T follicular helper cell (primary cell): ENCODE results near the gene TRIM32.
"Not testable (repeated sequence)": the region's sequence is repeated elsewhere in the genome, so short reads cannot be mapped to it uniquely, and the experiment has no call there.

Experiments
- DNase-seq: peaks from one replicate; pipeline ENCODE4 v3.0.0-alpha.2; 2020; ENCODE audit warnings: low read depth

TRIM32 gene

DNA sequence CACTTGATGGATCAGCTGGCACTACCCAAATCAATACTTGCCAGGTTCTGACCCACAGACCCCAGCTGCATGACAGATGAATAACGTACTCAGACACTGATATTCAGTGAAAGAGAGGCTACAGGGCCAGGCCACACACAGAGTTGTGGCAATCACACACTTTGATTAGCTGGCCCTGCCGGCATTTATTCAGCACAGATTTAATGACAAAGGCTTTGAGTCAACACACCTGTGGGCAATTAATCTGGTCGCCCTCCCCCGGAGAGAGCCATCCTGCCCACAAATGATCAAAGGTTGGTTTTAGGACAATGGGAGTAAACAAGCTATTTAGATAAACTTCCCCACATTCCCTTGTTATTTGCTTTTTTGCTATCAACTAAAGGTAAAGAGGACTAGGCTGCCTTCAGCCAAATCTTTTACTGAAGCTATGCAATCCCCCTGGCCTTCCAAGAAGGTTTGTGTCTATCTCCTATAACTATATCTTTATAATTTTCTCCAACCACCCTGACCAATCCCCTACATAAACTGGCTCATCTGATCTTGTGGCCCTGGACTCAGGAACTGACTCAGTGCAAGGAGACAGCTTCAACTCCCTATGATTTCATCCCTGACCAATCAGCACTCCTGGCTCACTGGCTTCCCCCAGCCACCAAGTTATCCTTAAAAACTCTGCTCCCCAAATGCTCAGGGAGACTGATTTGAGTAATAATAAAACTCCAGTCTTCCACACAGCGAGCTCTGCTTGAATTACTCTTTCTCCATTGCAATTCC is 12.7 kb upstream of the TRIM32 start:
- DNase-seq: no peak

DNA sequence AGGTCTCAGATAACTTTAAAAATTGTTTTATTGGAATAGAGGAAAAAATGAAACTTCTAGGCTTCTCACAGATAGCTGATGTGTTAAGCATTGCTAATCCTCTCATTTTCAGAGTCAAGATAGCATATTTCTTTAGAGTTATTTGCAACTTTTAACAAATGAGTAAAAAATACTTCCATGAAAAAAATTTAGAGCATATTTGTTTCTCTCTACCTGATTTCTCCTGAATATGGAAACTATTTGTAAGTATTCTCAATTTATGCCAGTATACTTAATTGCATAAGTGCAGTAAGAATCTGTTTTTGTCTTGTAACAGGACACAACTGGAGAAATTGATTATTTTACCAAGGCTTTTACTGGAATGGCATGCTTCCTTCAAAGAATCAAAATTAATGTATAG is 3.6 kb upstream of the TRIM32 start:
- no peak for DNase-seq

DNA sequence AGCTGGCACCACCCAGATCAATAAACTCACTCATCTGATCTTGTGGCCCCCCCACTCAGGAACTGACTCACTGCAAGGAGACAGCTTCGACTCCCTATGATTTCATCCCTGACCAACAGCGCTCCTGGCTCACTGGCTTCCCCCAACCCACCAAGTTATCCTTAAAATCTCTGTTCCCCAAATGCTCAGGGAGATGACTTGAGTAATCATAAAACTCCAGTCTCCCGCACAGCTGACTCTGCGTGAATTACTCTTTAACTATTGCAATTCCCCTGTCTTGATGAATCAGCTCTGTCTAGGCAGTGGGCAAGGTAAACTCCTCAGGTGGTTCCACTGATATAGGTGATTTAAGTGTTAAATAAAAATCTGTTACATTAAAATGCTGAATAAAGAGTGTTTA is 1.9 kb upstream of the TRIM32 start:
- DNase-seq: no peak

DNA sequence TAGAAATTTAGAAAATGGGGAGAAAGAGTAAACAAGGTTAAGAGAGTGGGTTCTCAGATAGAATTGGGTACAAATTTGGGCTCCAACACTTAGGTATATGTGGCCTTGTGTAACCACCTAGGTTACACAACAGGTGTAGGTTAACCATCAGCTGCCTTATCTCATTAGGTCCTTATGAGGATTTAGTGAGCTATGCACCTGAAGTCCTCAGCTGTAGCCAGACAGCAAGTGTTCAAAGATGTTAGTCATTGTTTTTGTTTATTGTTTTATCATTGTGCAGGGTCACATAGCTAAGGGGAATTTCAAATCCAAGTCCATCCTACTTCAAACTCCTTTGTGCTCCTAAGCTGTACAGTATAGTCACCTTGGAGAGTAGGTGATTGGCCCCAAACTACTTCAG is 970 bp upstream of the TRIM32 start:
- DNase-seq: no peak

DNA sequence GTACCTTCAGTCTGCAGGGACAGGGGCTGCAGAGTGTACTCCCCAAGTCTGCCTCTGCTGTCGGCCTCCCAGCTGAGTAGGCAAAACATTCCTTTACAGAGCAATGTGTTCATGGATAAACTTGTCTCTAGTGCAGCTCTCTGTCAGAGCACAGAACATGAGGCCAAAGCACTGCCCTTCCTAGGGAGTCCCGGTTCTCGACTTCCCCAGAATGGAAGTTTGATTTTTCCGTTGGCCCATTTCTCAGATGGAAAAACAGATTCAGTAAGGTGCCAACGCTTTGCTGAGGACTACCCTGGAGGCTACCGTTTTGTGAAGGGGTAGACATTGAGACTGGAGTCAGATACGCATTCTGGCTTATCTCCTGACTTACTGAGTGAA is 422 bp upstream of the TRIM32 start:
- DNase-seq: no peak

DNA sequence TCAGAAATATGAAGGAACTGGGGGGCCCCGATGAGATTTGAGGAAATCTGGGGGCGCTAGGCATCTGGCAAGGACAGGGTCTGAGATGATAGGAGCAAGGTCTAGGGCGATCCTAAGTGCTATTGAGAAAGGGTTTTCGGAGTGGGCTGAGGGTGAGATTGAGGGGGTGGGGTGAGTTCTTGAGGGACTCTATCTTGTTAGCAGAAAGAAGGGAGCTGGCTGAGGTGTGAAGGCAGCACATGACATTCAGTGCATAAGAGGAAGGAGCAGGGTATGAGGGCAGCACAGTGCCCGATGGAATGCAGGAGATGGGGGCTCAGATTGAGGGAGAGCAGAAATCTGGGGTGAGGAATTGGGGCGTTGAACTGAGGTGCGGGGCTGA is 640 bp downstream of the TRIM32 start:
- no peak for DNase-seq

DNA sequence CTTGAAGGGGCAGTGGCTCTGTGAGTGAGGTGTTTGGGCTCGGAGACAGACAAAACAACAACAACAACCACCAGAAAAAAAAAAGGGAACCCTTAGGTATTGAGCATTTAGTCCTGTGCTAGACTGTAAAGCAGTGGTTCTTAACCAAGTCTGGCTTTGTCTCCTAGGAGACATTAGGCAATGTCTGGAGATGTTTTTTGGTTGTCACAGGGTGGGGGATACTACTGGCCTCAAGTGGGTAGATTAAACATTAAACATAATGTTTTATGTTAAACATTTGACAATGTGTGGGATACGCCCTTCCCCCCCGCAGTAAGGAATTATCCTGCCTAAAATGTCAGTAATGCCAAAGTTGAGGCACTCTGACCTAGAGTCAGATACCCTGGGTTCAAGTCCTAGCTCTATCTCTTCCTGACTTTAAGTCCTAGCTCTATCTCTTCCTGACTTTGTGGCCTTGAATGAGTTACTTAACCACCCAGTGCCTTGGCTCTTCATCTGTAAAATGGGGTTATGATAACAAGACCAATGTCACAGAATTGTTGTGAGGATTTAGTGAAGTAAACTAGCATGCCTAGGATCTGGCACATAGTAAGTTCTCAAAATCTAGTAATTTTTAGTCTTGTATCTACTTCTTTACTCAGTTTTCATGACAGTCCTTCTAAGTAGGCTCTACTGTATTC is 1.8 kb downstream of the TRIM32 start:
- no peak for DNase-seq

DNA sequence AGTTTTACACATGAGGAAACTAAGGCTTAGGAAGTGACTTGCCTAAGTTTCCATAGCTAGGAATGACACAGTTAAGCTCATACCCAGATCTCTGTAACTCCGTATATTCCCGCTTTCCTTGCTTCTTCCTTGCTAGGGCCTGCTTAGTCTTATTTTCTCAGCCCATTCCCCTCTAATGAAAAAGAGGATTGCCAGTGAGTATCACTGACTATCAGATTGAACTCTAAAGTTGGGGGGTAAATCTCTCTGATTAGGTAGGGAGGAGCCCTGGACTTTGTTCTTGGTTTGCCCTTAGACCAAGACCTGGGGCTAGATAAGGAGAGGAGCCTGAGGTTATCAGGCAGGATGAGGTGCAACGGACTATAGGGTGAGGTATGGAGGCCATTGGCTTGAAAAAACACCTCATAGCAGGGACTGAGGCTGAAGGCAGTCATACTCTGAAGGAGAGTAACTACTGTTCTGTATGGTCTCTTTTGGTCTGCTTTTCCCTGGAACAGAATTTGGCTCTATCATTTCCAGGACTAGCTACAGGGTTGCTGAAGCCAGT is 2.5 kb downstream of the TRIM32 start:
- DNase-seq: no peak

DNA sequence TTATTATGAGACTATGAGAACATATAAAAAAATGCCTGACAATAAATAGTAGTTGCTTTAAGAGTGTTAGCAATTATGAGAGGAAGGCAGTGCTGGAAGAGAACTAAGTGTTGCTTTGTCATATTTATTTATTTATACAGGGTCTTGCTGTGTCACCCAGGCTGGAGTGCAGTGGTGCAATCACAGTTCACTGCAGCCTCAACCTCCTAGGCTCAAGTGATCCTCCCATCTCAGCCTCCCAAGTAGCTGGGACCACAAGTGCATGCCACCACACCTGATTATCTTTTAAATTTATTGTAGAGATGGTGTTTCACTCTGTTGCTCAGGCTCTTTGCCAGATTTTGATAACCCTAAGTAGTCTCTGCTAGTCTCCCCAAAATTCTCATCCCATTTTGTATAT is 3.7 kb downstream of the TRIM32 start:
- not testable (repeated sequence) for DNase-seq

DNA sequence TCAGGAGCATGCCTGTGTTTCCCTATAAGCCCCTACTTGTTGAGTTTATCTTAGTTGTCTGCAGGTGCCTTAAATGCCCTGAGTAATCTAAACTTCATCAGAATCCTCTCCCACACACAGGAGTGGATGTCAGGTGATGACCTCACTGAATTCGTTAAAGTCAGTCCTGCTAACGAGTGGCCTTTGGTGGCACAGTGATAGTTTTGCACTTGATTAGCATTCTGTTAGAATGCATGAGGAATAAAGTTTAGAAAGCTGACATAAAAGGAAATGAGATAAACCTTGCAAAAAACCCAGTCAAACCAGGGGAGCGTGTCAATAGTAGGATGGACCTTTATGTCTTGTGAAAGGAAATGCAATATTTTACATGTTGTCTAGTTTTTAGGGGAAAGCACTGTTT is 4.5 kb downstream of the TRIM32 start:
- no peak for DNase-seq

DNA sequence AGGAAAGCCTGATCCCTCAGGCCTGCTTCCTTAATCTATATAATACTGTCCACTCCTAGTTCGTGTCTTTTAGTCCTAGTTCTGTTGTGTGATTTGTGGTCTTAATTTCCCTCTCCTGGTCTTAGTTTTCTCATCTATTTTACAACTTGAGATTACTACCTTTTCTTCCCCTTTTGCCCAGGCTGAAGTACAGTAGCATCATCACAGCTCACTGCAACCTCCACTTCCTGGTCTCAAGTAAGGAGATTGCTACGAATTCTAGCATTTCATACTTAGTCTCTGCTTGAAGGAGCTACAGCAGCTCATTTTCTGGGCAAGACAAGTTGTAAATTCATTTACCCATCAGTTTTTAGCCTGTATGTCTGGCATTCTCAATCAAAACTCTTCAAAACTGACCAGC is 5.5 kb downstream of the TRIM32 start:
- DNase-seq: no peak

DNA sequence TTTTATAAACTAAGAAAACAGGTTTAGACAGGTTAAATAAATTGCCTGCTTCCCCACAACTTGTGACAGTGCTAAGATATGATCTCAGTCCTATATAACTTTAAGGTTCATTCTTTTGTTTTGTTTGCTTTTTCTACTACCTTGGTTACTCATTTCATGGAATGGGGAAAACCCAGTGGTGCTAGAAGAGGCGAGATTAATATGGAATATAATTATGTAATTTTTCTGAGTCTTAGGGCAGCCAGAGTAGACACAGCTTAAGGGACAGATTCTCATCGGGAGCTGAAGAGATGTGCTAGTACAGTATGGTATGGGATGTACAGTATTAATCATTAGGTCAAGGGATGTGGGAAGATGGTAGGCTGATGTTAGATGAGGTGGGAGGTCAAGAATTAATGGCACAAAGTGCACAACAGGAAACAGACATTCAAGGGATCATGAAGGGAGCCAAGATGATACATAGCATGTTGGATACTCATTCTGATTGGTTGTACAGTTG is 6.2 kb downstream of the TRIM32 start:
- no peak for DNase-seq

DNA sequence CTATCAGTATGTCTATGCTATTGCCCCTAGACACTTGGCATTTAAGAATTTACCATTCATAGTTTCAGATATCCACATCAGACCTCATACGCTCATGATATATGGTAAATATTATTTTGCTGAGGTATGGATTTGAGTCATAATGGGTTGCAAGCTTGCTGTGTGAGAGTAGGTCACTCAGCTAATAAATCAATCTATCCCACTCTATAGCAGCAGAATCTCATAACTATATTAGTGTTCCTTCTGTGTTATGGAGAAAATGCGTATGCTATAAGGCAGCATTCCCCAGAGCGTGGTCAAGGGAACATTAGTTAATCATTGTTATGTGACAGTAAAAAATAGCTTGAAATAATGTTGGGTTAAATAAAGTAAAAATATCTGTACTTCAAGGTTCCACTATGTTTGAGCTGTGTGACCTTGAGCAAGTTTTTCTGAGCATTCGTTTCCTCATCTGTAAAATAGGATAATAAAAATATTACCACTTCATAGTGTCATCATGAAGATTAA is 7.7 kb downstream of the TRIM32 start:
- no peak for DNase-seq

DNA sequence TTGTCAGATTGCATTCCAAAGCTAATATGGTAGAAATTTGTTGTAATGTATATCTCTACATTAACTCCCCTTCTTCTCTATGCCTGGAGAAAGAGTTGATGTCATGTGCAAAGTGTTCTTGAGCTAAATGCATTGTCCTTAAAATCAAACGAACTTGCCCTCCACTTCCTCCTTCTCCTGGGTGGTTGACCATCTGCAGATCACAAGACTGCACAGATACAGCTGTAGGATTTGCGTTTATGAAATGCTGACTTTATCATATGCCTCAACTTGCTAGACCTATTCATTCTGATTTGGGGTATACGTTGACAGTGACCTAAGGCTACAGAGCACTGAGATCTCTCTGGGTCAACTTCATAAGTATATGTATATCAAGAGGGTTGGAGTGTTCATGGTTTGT is 8.3 kb downstream of the TRIM32 start:
- no peak for DNase-seq

DNA sequence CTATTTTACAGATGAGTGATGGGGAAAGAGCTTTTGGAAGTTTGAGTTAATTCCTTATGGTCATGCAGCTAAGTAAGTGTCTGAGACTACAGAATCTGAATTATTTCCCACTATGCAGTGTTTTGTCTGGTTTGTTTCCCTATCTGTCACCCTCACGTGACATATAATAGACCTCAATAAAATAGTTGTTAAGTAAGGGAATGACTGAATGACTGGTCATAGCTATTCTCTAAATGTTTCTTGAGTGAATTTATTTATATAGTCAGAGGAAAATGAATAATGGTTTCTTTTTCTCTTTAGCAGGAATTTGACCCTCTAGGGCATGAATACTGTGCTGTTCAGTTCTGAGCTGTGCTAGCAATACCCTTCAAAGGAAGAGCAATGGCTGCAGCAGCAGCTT is 10.3 kb downstream of the TRIM32 start:
- DNase-seq: no peak

DNA sequence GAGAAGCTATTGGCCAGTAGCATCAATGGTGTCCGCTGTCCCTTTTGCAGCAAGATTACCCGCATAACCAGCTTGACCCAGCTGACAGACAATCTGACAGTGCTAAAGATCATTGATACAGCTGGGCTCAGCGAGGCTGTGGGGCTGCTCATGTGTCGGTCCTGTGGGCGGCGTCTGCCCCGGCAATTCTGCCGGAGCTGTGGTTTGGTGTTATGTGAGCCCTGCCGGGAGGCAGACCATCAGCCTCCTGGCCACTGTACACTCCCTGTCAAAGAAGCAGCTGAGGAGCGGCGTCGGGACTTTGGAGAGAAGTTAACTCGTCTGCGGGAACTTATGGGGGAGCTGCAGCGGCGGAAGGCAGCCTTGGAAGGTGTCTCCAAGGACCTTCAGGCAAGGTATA is 10.8 kb downstream of the TRIM32 start:
- no peak for DNase-seq

DNA sequence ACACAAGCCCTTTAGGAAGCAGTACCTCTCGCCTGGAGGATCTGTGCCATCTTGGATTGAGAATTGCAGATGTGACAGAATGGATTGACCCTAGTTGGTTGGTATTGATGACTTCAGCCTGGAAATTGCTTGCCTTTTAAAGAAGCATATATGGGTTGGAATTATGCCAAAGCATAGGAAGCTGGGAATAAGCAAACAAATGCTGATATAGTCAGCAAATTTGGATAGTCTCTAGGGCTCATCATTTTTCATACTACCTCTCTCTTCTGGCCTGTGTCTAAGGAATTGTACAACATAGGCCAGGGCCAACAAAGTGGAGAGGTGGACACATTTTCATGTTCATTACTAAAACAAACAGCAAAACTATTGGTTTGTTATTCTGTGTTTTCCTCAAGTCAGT is 13.2 kb downstream of the TRIM32 start:
- DNase-seq: no peak

DNA sequence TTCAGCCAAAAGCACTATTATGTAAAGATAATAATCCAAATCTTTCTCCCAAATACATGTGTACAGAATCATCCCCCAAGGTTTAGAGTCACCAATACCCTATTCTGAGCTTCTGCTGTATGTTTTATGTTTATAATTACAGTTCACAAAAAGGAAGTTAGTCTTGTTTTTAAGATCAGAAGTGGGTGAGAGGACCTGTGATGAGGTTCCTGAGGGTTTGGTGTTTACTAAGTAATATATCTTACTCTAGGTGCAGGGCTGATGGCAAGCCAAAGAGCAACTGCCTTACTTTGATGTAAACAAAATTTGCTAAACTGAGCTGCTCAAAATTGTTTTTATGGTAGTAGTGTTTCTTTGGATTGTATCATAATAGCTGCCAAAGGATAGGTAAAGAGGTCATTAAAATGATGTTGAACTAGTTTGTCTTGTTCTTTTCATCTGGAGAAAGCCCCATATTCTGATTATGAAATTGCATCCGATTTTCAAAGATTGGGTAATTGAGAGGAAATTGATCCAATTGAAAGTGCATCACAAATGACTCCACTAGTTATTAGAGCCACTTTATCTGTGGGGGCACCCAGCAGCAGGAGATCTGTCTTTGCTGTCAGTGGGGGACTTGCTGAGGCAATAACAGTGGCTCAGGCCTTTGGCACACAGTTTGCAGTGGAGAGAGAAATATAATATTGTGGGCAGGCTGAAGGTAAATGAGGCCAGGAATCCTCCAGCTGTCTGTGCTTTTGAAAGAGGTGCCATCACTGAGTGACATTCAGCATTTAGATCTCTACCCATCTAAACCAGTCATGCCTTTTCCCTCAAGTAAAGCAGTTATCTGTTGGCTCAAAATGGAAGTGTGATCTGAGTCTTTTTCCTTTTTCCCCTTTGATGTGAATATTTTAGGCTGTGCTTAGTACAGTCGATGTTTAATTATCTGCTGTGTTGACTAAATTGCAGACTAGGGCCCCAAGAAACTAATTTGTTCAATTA is 14.1 kb downstream of the TRIM32 start:
- no peak for DNase-seq

DNA sequence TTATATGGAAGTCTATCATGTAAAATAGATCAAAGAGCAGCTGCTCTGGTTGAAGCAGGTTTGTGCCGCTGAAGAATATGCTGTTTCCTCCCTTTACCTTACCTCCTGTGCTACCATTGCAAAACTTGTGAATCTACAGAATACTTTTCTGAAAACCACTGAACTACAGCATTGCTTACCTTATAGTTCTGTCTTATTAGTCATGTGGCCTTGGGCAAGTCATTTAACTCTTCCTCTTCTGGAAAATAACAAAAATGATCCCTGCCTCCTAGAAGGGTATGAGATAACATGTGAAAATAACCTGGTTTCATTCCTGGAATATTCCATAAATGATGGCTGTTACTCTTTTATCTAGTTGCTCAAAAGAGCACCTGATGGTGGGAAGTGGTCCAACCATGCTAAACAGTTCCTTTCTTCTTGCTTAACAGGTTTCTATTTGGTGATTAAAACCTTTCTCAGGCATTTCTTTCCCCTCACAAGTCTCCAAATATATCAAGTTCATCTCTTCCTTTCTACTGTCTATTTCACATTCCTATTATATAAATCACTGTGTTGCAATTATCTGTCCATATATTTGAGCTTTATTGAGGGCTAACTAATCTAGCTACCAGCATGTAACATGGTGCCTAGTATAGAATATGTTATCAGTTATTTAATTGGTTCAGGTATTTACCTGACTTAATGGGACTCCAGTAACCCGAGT is 15.0 kb downstream of the TRIM32 start:
- DNase-seq: no peak

DNA sequence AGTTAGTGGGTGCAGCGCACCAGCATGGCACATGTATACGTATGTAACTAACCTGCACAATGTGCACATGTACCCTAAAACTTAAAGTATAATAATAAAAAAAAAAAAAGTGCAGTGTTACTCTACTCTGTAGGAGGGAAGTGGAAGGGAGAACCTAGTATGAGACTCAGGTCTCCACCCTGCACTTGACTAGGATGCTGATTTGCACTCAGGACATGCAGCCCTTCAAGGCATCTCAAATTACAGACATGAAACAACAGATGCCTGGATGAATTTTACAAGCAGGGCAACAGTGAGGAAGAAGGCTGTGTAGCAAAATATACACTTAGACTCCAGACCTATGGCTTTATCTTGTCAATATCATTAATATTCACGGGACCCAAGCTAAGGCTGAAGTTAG is 16.5 kb downstream of the TRIM32 start:
- DNase-seq: no peak

DNA sequence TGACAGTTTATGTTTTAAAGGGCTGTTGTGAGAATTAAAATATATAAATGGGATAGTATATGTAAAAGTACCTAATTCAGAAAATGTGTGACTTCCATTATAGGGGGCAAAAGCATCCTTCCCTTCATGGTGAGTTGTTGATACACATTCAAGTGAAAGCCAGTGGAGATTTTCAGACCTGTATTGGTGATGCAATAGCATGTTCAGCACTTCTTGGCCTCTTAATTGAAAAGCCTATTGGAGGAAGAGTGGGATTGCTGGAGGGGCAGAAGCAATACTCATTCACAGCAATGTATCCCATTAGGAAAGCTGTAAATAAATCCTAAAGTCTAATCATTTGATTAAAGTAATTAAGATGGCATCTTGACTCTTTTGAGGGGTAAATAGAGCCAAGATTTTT is 17.4 kb downstream of the TRIM32 start:
- DNase-seq: no peak
